SK-N-MC (cell line): ENCODE data around the gene SNX11.

ENCODE experiments used
- EZH2 ChIP-seq: fragments of 200-600 bp; sonication (generic); IDR thresholded peaks from one replicate; pipeline ENCODE4 v1.6.1; 2017; ENCODE audit warnings: antibody characterized with exemption
- POLR2AphosphoS5 ChIP-seq: IDR thresholded peaks from 2 replicates; pipeline ENCODE4 v1.6.1; 2012; ENCODE audit warnings: mild to moderate bottlenecking, low read depth, low read length, borderline replicate concordance

GRCh38 chr17:48122665-48123045 is 15.1 kb downstream of the SNX11 start:
- TF ChIP-seq POLR2AphosphoS5 (no peak), EZH2 (no peak)
